ENCODE data around the gene RXRA.
"Not testable (repeated sequence)": the region's sequence is repeated elsewhere in the genome, so short reads cannot be mapped to it uniquely, and the experiment has no call there.

Gene RXRA

DNA sequence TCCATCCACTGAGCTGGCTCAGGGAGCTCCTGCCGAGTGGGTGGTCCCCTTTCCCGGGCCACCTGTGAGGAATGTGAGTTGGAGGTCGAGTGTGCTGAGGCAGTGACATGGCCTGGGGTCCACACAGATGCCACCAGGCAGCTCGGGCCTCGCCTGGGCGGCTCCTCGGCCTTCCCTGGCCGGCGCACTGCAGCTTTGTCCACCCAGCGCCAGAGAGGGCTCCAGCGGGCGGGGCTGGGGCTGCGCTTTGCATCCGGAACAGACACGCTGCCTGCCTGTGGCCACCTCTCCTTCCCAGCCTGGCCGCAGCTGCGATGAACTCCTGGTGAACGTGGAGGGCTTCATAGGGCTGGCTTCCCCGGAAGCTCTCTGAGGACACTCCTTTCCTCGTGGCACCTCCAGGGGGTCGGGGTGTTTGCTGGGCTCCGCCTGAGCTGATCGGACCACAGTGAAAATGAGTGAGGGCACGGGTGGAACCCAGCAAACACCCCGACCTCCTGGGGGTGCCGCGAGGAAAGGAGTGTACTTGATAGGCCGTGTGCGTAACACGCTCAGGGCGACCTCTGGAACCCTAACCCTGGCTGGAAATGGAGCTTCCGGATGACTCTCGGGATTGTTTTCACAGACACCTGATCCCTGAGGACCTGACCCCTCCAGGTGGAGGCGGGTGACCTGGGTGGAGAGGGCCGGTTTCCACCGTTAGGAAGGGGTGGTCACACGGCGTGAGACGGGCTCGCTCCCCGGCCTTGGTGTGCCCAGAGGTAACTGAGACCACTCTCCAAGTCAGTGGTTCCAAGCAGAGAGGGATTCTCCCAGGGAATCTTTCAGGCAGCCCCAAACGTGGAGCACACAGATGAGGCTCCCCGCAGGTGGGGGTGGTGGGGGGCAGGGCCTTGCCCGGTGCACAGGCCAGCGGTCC, 31.8 kb upstream of the RXRA start:
- DNase-seq = no peak

DNA sequence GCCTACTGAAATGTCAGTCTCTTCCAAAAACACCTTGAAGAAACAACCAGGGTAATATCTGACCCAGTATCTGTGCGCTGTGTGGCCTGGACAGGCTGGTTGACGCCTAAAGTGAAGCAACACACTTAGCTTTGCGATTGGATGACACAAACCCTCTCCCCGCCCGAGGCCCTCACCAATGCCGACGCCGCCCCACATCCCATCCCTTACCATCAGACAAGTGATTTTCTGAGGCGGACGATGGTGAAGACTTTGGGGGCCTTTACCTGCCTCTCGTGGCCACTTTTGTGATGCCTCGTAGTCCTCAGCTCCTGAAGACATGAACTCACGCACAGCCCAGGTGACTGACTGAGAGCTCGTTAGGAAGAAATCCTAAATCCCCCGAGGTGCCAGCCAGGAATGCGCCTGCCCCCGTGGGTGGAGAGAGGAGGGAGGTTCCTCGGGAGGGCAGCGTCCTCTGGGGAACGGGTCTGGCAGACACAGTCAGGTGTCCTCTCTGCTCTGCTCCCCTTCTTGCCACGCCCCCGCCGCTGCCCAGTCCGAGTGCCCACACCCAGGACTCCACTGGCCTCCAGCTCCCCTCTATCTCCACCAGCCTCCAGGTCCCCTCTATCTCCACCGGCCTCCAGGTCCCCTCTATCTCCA, 31.0 kb upstream of the RXRA start:
- DNase-seq = no peak

DNA sequence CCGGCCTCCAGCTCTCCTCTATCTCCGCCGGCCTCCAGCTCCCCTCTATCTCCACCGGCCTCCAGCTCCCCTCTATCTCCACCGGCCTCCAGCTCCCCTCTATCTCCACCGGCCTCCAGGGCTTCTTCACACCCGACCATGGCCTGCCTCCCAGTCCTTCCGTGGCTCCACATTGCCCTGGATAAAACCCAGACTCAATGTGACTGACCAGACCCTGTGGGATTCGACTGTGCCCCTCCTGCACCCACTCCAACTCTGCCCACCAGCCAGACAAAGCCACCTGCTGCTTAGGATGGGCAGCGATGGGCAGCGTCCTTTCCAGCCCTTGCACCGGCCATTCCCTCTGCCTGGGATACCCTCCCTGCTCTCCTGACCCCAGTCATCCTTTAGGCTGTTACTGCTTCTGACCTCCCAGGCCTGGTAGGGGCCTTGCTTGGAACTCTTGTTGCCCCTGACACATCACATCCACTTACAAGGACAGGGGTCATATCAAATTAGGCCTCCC, 30.5 kb upstream of the RXRA start:
- no peak for DNase-seq

DNA sequence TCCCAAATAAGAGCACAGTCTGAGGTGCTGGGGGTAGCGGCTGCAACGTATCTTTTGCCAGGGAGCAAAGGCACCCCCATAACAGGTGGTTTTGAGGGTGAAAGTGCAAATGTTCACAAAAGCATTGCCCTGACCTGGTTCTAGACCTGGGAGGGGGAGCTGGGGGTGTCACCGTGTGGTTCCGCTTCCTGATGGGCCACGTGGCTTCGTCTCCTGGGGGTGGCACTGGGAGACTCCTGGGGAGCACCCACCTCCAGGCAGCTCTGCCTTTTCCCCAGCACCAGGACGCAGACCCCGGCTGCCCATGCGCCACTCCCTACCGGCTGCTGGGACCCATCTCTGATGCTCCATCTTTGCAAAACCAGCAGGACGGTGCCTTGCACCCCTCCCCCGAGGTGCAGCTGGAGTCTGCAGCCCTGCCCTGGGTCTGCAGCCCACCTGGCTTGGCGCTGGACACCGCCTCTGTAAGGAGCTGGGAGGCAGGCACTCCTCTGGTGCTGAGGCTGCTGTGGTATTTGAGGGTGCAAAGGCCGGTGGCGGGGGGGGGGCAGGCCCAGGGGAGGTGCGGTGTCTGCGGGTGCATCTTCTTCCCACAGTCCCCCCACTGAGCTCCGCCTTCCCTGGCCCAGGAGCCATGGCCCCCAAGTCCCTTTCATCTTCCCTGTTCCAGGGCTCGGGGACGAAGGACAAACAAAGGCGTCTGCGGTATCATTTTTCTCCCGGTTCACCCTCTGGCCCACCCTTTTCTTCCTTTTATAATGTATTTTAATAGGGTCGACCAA, 29.8 kb upstream of the RXRA start:
- no peak for DNase-seq

DNA sequence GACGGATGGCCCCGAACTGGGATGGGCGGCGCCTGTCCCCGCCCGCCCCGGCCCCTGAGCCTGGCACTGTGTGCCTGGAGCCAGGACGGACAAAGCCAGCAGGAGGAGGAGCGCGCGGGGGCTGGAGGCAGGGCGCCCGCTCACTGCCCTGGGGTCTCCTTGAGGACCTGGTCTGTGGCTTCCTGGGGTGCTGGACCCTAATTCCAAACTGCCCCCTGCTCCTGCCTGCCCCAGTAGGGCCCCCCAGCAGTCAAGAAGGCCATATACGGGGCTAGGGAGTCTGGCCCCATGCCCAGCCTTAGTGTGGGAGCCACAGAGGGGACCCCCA, 29.2 kb upstream of the RXRA start:
- DNase-seq = no peak

DNA sequence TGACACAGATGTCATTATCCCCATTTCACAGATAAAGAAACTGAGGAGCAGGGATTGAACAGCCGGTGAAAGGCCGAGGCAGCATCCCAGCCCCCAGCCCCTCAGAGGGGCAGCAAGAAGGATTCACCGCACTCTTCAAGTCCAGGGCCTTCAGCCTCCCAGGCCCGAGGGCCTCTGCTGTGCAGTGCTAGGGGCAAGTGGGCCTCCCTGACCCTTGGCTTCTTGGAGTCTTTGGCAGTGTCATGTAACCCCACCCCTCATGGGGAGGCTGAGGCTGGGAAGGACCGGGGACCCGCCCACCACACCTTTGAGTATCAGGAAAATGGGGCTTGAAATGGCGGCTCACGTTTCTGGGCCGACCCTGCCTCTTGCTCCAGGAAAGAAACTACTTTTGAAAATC, 28.7 kb upstream of the RXRA start:
- DNase-seq = no peak

DNA sequence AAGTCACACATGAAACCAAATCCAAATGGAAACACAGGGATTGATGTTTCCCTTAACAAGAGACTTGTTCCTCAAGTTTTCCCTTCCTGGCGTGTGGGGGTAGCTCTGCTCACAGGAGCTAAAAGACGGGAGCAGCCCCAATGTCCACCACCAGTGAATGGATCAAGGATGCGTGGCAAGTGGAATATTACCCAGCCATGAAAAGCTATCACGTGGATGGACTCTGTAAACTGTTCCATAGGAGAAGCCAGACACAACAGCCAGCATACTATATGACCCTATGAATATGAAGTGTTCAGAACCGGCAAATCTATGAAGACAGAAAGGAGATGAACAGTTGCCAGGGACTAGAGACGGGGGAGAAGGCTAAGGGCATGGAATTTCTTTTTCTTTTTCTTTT, 28.3 kb upstream of the RXRA start:
- no peak for DNase-seq

DNA sequence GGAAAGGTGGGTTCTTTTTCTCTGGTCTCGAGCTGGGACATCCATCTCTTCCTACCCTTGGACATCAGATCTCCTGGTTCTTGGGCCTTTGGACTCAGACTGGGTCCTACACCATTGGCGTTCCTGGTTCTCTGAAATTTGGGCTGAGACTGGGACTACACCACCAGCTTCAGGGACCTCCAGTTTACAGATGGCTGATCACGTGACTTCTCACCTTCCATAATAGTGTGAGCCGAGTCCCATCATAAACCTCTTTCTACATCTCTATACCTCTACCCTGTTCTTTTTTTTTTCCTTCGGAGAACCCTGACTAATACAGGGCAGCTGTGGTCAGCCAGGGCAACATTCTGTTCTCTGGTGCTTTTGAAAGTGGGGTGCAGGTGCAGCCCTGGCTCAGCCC, 27.2 kb upstream of the RXRA start:
- no peak for DNase-seq

DNA sequence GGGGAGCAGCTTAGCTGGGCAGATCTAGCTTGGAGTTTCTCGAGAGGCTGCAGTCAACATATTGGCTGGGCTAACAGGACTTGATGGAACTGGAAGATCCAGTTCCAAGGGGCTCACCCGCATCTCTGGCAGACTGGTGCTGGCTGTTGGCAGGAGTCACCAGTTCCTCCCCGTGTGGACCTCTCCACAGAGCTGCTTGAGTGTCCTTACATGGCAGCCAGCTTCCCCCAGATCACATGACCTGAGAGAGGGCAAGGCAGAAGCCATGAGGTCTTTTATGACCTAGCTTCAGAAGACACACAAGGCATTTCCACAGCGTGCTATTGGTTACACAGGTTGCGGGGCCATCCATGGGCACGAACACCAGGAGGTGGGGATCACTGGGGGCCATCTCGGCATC, 26.4 kb upstream of the RXRA start:
- DNase-seq = no peak

DNA sequence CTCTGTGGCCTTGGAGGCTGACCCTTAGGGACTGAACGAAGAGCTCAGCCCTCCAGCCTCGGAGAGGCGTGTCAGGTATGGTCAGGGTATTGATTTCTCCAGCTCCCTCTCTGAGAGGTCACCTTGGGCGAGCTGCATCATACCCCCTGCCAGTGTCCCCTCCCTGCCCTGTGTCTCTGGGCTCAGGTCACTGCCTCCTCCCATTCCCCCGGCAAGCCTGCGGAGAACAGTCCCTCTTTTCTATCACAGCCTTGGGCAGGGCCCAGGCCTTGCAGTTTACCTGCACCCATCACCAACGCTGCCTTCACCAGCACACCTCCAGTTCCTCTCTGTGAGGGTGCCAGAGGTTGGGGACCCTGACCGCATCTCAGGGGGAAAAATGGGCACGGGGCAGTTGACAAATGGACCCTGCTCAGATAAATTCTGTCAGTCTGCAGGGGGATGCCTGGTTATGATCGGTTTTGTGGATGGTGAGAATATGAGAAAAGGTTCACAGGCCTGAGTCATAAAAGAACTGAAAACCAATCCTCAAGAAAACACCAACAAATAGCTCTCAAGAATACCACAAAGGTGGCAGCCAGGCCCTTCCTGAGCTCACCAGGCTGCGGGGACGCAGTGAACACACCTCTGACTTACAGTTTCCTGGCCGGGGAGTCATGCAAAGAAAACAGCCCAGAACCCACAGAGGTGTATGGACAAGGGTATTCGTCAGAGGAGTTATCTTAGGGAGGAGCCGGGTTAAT, 24.7 kb upstream of the RXRA start:
- DNase-seq = no peak

DNA sequence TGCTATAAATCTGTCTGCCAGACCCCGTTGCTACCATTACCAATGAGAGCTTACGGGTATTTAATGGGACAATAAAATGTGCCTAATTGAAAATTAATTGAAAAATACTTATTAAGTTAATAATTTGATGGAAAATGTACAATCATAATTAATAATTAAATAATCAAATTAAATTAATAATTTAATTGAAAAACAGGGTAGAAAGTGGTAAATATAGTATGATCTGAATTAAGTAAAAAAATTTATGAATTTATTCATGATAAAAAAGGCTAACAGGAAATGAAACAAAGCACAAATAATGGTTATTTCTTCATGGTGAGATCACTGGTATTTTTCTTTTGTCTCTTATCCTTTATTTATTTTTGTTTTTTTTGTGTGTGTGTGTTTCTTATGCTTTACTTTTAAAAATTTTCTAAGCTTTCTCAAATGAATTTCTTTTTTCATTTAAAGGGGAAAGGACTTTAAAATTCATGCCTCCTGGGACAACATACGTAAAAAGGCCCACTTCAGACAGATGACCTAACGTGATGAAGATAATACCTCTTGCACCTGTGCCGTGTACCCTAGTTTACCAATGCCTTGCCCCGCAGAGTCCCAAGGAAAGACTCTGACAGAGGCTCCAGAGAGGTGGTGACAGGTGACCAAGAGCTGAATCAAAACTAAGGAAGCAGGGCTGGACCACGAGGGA, 24.0 kb upstream of the RXRA start:
- no peak for DNase-seq

DNA sequence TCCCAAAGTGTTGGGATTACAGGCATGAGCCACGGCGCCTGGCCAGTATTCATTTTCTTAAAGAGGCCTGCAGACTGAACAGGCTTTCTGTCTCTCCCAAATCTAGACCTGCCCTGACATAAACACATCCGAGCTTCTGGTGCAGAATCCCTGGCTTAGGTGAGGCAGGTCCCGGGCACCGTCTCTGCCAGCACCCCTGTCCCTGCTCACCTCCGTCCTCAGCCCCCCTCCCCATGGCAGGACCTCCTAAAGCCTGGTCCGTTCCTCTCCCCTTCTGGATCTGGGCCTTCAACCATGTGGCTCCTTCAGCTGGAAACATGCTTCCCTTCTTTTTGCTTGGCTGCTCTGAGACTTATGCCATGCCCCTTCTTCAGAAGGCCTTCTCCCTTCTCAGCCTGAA, 22.7 kb upstream of the RXRA start:
- DNase-seq = no peak

DNA sequence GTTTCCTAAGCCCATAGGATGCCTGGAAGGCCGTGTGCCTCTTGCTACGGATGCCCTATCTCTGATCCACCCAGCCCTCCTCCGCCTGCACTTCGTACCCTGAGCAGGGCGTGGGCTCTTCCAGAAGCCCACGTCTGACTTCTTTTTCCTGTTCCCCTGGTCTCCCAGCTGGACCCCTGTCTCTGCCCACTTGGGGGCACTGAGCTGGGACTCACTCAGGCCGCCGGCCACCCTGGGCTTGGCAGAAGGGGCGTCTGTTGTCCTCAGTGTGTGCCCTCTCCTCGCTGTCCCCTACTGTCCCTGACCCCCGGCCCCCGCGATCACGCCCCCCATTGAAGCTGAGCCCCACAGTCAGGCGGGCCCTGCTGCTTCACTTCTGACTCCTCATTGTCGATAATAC, 22.0 kb upstream of the RXRA start:
- DNase-seq = no peak

DNA sequence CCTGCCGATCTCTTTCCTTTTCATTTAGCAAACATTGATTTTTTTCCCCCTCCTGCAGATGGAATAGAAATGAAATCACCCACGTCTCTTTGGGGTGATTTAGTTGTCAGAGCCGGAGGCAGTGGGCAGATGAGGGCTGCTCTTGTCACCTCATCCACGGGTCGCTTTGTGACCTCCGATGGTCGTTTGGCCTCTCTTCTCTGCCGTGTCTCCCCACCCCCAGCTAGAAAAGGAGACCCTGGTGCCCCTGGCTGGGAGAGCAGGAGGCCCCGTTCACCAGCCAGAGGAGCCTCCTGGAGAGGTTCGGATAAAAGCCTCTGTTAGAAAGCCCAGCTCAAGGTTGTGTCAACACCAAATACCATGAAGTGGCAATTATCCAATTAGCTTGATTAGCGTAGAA, 21.6 kb upstream of the RXRA start:
- no peak for DNase-seq

DNA sequence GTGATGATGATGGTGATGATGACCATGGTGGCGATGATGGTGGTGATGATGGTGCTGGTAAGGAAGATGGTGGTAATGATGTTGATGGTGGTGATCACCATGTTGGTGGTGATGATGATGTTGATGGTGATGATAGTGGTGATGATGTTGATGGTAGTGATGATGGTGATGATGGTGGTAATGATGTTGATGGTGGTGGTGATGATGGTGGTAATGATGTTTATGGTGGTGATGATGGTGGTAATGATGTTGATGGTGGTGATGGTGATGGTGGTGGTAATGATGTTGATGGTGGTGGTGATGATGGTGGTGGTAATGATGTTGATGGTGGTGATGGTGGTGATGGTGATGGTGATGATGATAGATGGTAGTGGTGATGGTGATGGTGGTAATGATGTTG, 20.7 kb upstream of the RXRA start:
- no peak for DNase-seq

DNA sequence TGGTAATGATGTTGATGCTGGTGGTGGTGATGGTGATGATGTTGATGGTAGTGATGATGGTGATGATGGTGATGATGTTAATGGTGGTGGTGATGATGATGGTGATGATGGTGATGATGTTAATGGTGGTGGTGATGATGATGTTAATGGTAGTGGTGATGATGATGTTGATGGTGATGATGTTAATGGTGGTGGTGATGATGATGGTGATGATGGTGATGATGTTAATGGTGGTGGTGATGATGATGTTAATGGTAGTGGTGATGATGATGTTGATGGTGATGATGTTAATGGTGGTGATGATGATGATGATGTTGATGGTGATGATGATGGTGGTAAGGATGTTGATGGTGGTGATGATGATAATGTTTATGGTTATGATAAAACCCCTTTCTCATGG, 20.2 kb upstream of the RXRA start:
- DNase-seq = not testable (repeated sequence)

DNA sequence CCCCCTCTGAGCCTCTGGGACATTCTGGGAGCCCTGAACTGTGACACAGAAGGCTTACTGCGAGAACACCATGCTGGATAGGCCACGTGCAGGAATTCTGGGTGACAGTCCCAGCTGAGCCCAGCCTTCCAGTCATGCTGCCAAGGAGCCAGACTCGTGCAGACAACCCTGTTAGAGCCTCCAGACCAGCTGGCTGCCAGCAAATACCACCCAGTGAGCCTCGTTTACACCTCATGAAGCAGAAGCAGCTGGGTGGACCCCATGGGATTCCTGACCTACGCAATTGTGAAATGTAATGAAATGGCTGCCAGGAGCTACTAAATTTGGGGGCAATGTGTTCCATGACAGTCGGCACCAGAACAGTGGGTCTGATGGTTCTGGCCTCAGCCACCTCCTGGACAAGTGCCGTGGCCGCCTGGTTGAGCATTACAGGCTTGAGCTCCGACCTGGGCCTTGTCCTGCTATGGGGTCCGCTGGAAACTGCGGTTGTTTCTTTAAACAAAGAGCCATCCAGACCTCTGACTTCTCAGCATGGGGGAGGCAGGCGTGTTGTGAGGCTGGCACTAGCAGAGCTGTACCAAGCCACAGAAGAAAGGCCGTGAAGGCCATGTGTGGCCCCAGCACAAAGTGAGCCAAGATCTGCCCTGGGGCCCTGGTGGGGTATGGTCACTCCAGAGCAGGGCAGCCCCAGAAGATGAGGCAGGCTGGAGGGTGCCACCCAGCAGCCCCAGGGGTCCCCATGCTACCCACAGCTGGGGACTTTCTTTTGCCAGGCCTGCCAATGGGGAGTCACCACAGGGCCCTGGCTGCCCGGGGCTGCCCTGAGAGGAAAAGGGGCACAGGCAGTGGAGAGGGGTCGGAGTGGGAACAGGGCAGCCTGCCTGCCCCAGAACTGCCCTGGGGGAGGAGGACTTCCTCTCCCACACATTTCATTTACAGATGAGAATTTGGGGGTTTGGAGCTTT, 19.3 kb upstream of the RXRA start:
- no peak for DNase-seq

DNA sequence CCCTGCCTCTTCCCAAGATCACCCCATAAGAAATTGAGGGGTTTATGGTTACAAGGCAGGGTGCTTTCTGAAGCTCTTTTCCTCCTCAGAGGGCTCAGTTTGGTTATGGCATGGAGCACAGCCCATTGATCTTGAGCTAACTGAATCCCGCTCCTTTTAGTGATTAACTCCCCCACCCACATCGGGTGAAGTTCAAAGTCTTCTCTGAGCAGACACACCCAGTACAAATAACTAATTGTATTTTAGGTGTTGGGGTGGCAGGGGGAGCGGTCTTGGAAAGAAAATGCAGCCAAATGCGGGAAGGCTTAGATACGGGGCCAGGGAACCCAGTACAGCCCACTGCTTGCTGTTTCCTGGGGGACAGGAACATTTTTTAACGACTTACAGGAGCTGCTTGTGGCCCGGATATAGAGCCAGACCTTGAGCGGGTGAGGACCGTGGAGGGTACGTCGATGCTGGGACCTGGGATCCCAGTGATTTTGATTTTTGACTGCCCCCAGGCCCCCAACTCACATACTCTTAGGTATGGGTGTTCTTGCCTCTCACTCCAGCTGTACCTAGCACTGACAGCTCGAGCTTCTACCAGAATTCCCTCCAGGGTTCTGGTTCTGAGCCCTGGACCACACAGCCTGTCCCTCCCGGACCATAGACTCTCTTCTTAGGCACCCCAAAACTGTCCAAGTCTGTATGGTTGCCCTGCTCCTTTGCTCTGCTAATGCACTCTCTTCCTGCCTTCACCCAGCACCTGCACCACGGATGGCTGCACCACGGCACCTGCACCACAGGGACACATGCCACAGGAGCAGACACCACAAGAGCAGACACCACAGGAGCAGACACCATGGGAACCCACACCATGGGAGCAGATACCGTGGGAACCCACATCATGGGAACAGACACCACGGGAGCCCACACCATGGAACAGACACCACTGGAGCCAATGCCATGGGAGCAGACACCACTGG, 18.3 kb upstream of the RXRA start:
- DNase-seq = no peak

DNA sequence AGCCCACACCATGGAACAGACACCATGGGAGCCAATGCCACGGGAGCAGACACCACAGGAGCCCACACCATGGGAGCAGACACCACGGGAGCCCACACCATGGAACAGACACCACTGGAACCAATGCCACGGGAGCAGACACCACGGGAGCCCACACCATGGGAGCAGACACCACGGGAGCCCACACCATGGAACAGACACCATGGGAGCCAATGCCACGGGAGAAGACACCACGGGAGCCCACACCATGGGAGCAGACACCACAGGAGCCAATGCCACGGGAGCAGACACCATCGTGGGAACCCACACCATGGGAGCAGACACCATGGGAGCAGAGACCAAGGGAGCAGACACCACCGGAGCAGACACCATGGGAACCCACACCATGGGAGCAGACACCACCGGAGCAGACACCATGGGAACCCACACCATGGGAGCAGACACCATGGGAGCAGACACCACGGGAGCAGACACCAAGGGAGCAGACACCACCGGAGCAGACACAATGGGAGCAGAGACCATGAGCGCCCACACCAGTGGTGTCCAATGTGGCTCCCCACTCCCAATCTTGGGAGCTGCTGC, 17.5 kb upstream of the RXRA start:
- DNase-seq = not testable (repeated sequence)

All from activated gamma-delta T cell (primary cell).